NCI-H510A (cell line): ENCODE measurements around the gene SAP30BP.

Experiments
- DNase-seq: peaks from one replicate; lab custom pipeline; 2025; lab: John Stamatoyannopoulos, UW

Gene SAP30BP

GRCh38 chr17:75689441-75689873 lies 22.3 kb downstream of the SAP30BP start:
- peak; percentile 7 for DNase-seq

GRCh38 chr17:75691371-75691791 lies 24.2 kb downstream of the SAP30BP start:
- DNase-seq: no peak

GRCh38 chr17:75691801-75692626 lies 24.9 kb downstream of the SAP30BP start:
- DNase-seq: no peak

- DNase-seq: no peak
Observed at GRCh38 chr17:75692976-75693375, 25.8 kb downstream of the SAP30BP start.

GRCh38 chr17:75693500-75694481 lies 26.7 kb downstream of the SAP30BP start:
- DNase-seq: no peak

GRCh38 chr17:75694536-75694935 lies 27.4 kb downstream of the SAP30BP start:
- no peak for DNase-seq

- DNase-seq: no peak
Observed at GRCh38 chr17:75695141-75695829, 28.1 kb downstream of the SAP30BP start.

GRCh38 chr17:75695830-75696271 lies 28.7 kb downstream of the SAP30BP start:
- DNase-seq: no peak

GRCh38 chr17:75697651-75698291 lies 30.6 kb downstream of the SAP30BP start:
- no peak for DNase-seq

GRCh38 chr17:75698659-75699058 lies 31.5 kb downstream of the SAP30BP start:
- DNase-seq: no peak

- DNase-seq: no peak
Observed at GRCh38 chr17:75701288-75701687, 34.1 kb downstream of the SAP30BP start.

GRCh38 chr17:75703191-75703590 lies 36.1 kb downstream of the SAP30BP start:
- DNase-seq: no peak

GRCh38 chr17:75703591-75703990 lies 36.5 kb downstream of the SAP30BP start:
- DNase-seq: no peak

GRCh38 chr17:75704963-75705875 lies 38.1 kb downstream of the SAP30BP start:
- DNase-seq: no peak

- DNase-seq: no peak
Observed at GRCh38 chr17:75706042-75706728, 39.0 kb downstream of the SAP30BP start.

GRCh38 chr17:75707079-75707571 lies 40.0 kb downstream of the SAP30BP start:
- DNase-seq: no peak

GRCh38 chr17:75712446-75712845 lies 45.3 kb downstream of the SAP30BP start:
- DNase-seq: no peak

- no peak for DNase-seq
Observed at GRCh38 chr17:75719732-75720131, 52.6 kb downstream of the SAP30BP start.

GRCh38 chr17:75720656-75721462 lies 53.7 kb downstream of the SAP30BP start, which contains the start of gene ITGB4:
TSS of gene ITGB4 (plus strand) at chr17:75721459. CDS start at chr17:75724704, 3,245 bp downstream.
- DNase-seq: peak; percentile 43
